IMR-90 (cell line): ENCODE measurements around the gene ADRB2. TPM values are rescaled to one million over a fixed set of nuclear protein-coding genes. Genes with fewer than 3 reads are reported as not detected.

Experiments
- ATAC-seq: fragments of 200-7000 bp; cut with Tn5 transposase; 2 replicates; pipeline ENCODE4 v1.9.1; 2020; ENCODE audit warnings: low read depth, mild to moderate bottlenecking, moderate library complexity
- BruUV-seq: library from RNA; stranded (reverse); fragments of 400-500 nt; replicated peaks from 2 replicates; lab custom pipeline; 2021; lab: Mats Ljungman, UMichigan
- CTCF ChIA-PET: fragments of 300-600 bp; formaldehyde crosslinking; extraction: SDS; loops from one replicate; lab custom pipeline; 2021; ENCODE audit warnings: antibody characterized with exemption; lab: Yijun Ruan, JAX
- POLR2A ChIA-PET: fragments of 300-600 bp; sonication (Branson Sonifier 250); formaldehyde crosslinking; loops from one replicate; lab custom pipeline; 2022; ENCODE audit warnings: antibody characterized with exemption; ENCODE audit not compliant: unreplicated experiment; lab: Charles Lee
- DNase-seq: peaks from one replicate; pipeline ENCODE4 v3.0.0; 2013
- H2AFZ ChIP-seq: replicated peaks from 2 replicates; pipeline ENCODE3; 2013; ENCODE audit warnings: low read length, mild to moderate bottlenecking; ENCODE audit not compliant: poor library complexity
- H2AK5ac ChIP-seq: 2 replicates; pipeline ENCODE4 v1.6.1; 2013; ENCODE audit warnings: low read depth, low read length, inconsistent platforms
- H2AK9ac ChIP-seq: replicated peaks from 2 replicates; pipeline ENCODE3; 2013; ENCODE audit warnings: mild to moderate bottlenecking, low read depth, low read length, moderate library complexity; ENCODE audit not compliant: poor library complexity
- H2BK120ac ChIP-seq: 2 replicates; pipeline ENCODE4 v1.6.1; 2013; ENCODE audit warnings: low read depth, low read length, inconsistent platforms
- H2BK15ac ChIP-seq: 3 replicates; pipeline ENCODE4 v1.6.1; 2013; ENCODE audit warnings: low read depth, low read length, inconsistent platforms
- H2BK20ac ChIP-seq: 2 replicates; pipeline ENCODE4 v1.6.1; 2013; ENCODE audit warnings: low read depth, mild to moderate bottlenecking, inconsistent platforms, low read length, moderate library complexity
- H2BK5ac ChIP-seq: 2 replicates; pipeline ENCODE4 v1.6.1; 2013; ENCODE audit warnings: mild to moderate bottlenecking, low read depth, low read length, inconsistent platforms; ENCODE audit not compliant: poor library complexity, severe bottlenecking
- H3K14ac ChIP-seq: replicated peaks from 2 replicates; pipeline ENCODE4 v1.6.1; 2013; ENCODE audit warnings: low read depth, low read length, inconsistent platforms
- H3K18ac ChIP-seq: 2 replicates; pipeline ENCODE4 v1.6.1; 2013; ENCODE audit warnings: low read depth, low read length, control low read depth
- H3K23ac ChIP-seq: 2 replicates; pipeline ENCODE4 v1.6.1; 2013; ENCODE audit warnings: low read depth, low read length, inconsistent platforms
- H3K27ac ChIP-seq: 2 replicates; pipeline ENCODE4 v1.5.1; 2013; ENCODE audit warnings: mild to moderate bottlenecking, control low read depth, low read length; ENCODE audit not compliant: insufficient read depth
- H3K27me3 ChIP-seq: 2 replicates; pipeline ENCODE4 v1.6.1; 2013; ENCODE audit warnings: low read length; ENCODE audit not compliant: control insufficient read depth, insufficient read depth
- H3K36me3 ChIP-seq: 2 replicates; pipeline ENCODE4 v1.6.1; 2013; ENCODE audit warnings: low read length, mixed read lengths; ENCODE audit not compliant: control insufficient read depth, insufficient read depth
- H3K4ac ChIP-seq: 2 replicates; pipeline ENCODE4 v1.6.1; 2013; ENCODE audit warnings: low read depth, low read length, inconsistent platforms
- H3K4me1 ChIP-seq: 2 replicates; pipeline ENCODE4 v1.6.1; 2013; ENCODE audit warnings: low read length, mixed read lengths; ENCODE audit not compliant: control insufficient read depth, insufficient read depth
- H3K4me2 ChIP-seq: 2 replicates; pipeline ENCODE4 v1.6.1; 2013; ENCODE audit warnings: low read depth, mild to moderate bottlenecking, control low read depth, low read length, moderate library complexity
- H3K4me3 ChIP-seq: 2 replicates; pipeline ENCODE4 v1.5.1; 2013; ENCODE audit warnings: low read depth, mild to moderate bottlenecking, control low read depth, low read length, moderate library complexity; ENCODE audit not compliant: insufficient read depth
- H3K56ac ChIP-seq: 2 replicates; pipeline ENCODE4 v1.6.1; 2013; ENCODE audit warnings: low read length, inconsistent platforms; ENCODE audit not compliant: insufficient read depth; ENCODE audit errors: extremely low read depth
- H3K79me1 ChIP-seq, 2 experiments: 2 replicates each; pipeline ENCODE4 v1.6.1; 2013; ENCODE audit warnings: low read length in 2 of 2, inconsistent platforms in 1 of 2, low read depth in 1 of 2
- H3K9ac ChIP-seq: 2 replicates; pipeline ENCODE4 v1.6.1; 2013; ENCODE audit warnings: low read depth, low read length, control low read depth
- H3K9me1 ChIP-seq: 2 replicates; pipeline ENCODE4 v1.6.1; 2013; ENCODE audit warnings: low read length, inconsistent platforms; ENCODE audit not compliant: insufficient read depth
- H3K9me3 ChIP-seq: 2 replicates; pipeline ENCODE4 v1.6.1; 2013; ENCODE audit warnings: low read length; ENCODE audit not compliant: control insufficient read depth, insufficient read depth
- H4K20me1 ChIP-seq: 2 replicates; pipeline ENCODE4 v1.6.1; 2013; ENCODE audit warnings: low read length, inconsistent platforms; ENCODE audit not compliant: insufficient read depth
- H4K5ac ChIP-seq: 2 replicates; pipeline ENCODE4 v1.6.1; 2013; ENCODE audit warnings: mild to moderate bottlenecking, low read depth, low read length, control low read depth
- H4K8ac ChIP-seq, 2 experiments: 2 replicates each; pipeline ENCODE4 v1.6.1; 2013; ENCODE audit warnings: low read depth in 2 of 2, low read length in 2 of 2, control low read depth in 1 of 2, inconsistent platforms in 1 of 2
- H4K91ac ChIP-seq: 2 replicates; pipeline ENCODE4 v1.6.1; 2013; ENCODE audit warnings: low read depth, low read length, inconsistent platforms; ENCODE audit not compliant: insufficient read depth
- CEBPB ChIP-seq: IDR thresholded peaks from 2 replicates; pipeline ENCODE4 v1.6.1; 2012; ENCODE audit warnings: low read depth, low read length, improper control_type of control experiment
- SMC3 ChIP-seq: fragments of 150-350 bp; IDR thresholded peaks from 2 replicates; pipeline ENCODE4 v1.6.1; 2016; ENCODE audit warnings: low read depth, mild to moderate bottlenecking, antibody characterized with exemption, low read length, moderate library complexity
- WGBS, 2 experiments: methylation state at CpG; one replicate each; pipeline versions ENCODE4 v1.1.5 to v1.1.7; 2013; ENCODE audit warnings: missing lambda C conversion rate in 2 of 2; ENCODE audit not compliant: insufficient read length in 1 of 2; ENCODE audit errors: extremely low coverage in 2 of 2; 5-methylcytosine and 5-hydroxymethylcytosine counted together
- dilution Hi-C: fragments of 300-500 bp; cut with HindIII; formaldehyde crosslinking; loops from one replicate; pipeline ENCODE4 v1.14.3; 2018; ENCODE audit warnings: low sequenced_read_pairs; ENCODE audit not compliant: unreplicated experiment
- in situ Hi-C: fragments of 300-500 bp; cut with MboI; formaldehyde crosslinking; loops from 3 replicates; pipeline ENCODE4 v1.14.3; 2019; ENCODE audit warnings: low sequenced_read_pairs, inconsistent platforms, mixed read lengths
- intact Hi-C: fragments of 100-400 bp; cut with micrococcal nuclease; formaldehyde crosslinking; loops from 2 replicates; pipeline ENCODE4 v1.10.0; 2022
- polyA plus RNA-seq, 3 experiments: library from polyadenylated mRNA; depleted of rRNA; stranded (reverse); fragments of >200 nt; gene quantifications; 2 replicates each; pipeline ENCODE4 v1.2.3, GENCODE V29; 2012; ENCODE audit warnings: low replicate concordance in 1 of 3
- total RNA-seq: library from RNA; depleted of rRNA; stranded (reverse); fragments of >200 nt; gene quantifications from 2 replicates; pipeline ENCODE4 v1.2.3, GENCODE V29; 2012

ADRB2 gene
- total and polyA plus RNA-seq, 2 of the 4 experiments (the other 2 are of a cell fraction) = 1.6 to 3.4 TPM

DNA sequence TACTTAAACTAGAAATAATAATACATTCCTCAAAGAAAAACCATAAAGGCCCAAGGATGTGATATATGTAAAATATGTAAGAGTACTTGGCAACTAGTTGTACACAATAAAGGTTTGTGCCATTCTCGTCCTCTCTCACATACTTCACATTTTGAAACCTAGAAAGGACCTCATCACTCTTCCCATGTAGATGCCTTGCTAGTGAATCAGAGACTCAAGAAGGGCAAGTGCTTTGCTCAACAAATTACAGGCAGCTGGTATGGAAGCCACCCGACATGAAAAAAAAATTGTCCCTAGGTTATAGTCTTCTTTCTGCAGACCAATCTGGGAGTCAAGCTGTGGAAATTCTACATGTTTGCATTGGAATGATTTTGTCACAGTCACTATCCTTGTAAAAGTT lies 31.7 kb downstream of the ADRB2 start:
- H3K4me3 ChIP-seq = no peak overlapping the region
- in situ Hi-C loops (no loop called here), dilution Hi-C loops (no loop called here), intact Hi-C loops (no loop called here)
- ChIA-PET POLR2A (no interaction called here), CTCF (no interaction called here)
- no peak for ATAC-seq
- H2BK5ac ChIP-seq = no peak overlapping the region
- no peak overlapping the region for H3K14ac ChIP-seq
- H3K56ac ChIP-seq = no peak overlapping the region
- no peak overlapping the region for H4K5ac ChIP-seq
- H3K9me3 ChIP-seq = no peaks in the 10 kb centered on the region
- DNase-seq = no peak
- H2AFZ ChIP-seq = no peak overlapping the region
- H3K4ac ChIP-seq = no peak overlapping the region
- no peak overlapping the region for H3K4me2 ChIP-seq
- TF ChIP-seq CEBPB (no peak), SMC3 (no peak)
- H3K9ac ChIP-seq = no peak overlapping the region
- H2AK9ac ChIP-seq = no peak overlapping the region
- no peaks in the 10 kb centered on the region for H3K79me1 ChIP-seq
- 0 out of 2 replicates have a peak, but pooled peaks cover 3% of the 10 kb centered on the region for H3K9me1 ChIP-seq
- H3K27ac ChIP-seq = no peak overlapping the region
- H2BK120ac ChIP-seq = no peak overlapping the region
- H3K23ac ChIP-seq = no peak overlapping the region
- H3K4me1 ChIP-seq = 0 out of 2 replicates have a peak, but pooled peaks cover 2% of the 10 kb centered on the region
- no peak overlapping the region for H2AK5ac ChIP-seq
- H2BK15ac ChIP-seq = no peak overlapping the region
- H4K91ac ChIP-seq = no peak overlapping the region
- no TSS peak for BruUV-seq
- H4K20me1 ChIP-seq = no peaks in the 10 kb centered on the region
- H2BK20ac ChIP-seq = no peak overlapping the region
- WGBS, 2 experiments = no CpG with 5 or more reads among the region's 2 CpGs
- H4K8ac ChIP-seq = no peak overlapping the region
- no peaks in the 10 kb centered on the region for H3K36me3 ChIP-seq
- no peaks in the 10 kb centered on the region for H3K27me3 ChIP-seq
- H3K18ac ChIP-seq = no peak overlapping the region
